Activated CD4-positive, alpha-beta T cell treated with anti-CD3 and anti-CD28 coated beads, Interleukin-2, amount 10 ng/mL, durations not matched to agents 7 days and 5 days (primary cell): Measurements from ENCODE around the gene PLCG2. TPM values are rescaled to one million over a fixed set of nuclear protein-coding genes. Genes with fewer than 3 reads are reported as not detected.

Source experiments
- CTCF ChIA-PET: fragments of 350-600 bp; sonication (Branson Sonifier 250); formaldehyde crosslinking; loops from one replicate; lab custom pipeline; 2021; ENCODE audit warnings: antibody characterized with exemption; lab: Charles Lee
- POLR2A ChIA-PET: fragments of 350-600 bp; sonication (Branson Sonifier 250); formaldehyde crosslinking; loops from one replicate; lab custom pipeline; 2021; ENCODE audit warnings: antibody characterized with exemption; lab: Charles Lee
- DNase-seq: peaks from one replicate; pipeline ENCODE4 v3.0.0-alpha.2; 2020
- H3K27ac Mint-ChIP-seq: one replicate; pipeline ENCODE4 v1.8.0; 2021; ENCODE audit warnings: mild to moderate bottlenecking, moderate library complexity, mixed read lengths
- H3K27me3 Mint-ChIP-seq: one replicate; pipeline ENCODE4 v1.8.0; 2021; ENCODE audit warnings: mixed read lengths
- H3K36me3 Mint-ChIP-seq: one replicate; pipeline ENCODE4 v1.8.0; 2021; ENCODE audit warnings: low read depth, mixed read lengths
- H3K4me1 Mint-ChIP-seq: one replicate; pipeline ENCODE4 v1.8.0; 2021; ENCODE audit warnings: mixed read lengths
- H3K4me3 Mint-ChIP-seq: one replicate; pipeline ENCODE4 v1.8.0; 2021; ENCODE audit warnings: mild to moderate bottlenecking, moderate library complexity, mixed read lengths
- H3K9me3 Mint-ChIP-seq: one replicate; pipeline ENCODE4 v1.8.0; 2021; ENCODE audit warnings: mixed read lengths
- total RNA-seq, 2 experiments: library from RNA; stranded (reverse); gene quantifications; one replicate each; pipeline ENCODE4 v1.2.3, GENCODE V29; 2021

PLCG2 gene
- total RNA-seq, 2 experiments from 2014 or later: 2.6 to 3.1 TPM

GRCh38 chr16:81907681-81908080, 128.6 kb downstream of the PLCG2 start:
- no peaks in the 10 kb centered on the region for H3K4me1 Mint-ChIP-seq
- CTCF ChIA-PET: interaction anchor here (0.7 kb wide), 1 partner anchor 630 kb away, joined by 3 read pairs; no protein-coding TSS in a partner anchor
- H3K9me3 Mint-ChIP-seq: peaks cover 3% of the 10 kb centered on the region
- H3K36me3 Mint-ChIP-seq: no peaks in the 10 kb centered on the region
- no peak overlapping the region for H3K27ac Mint-ChIP-seq
- no peak for DNase-seq
- H3K27me3 Mint-ChIP-seq: no peaks in the 10 kb centered on the region
- POLR2A ChIA-PET: no interaction called here
- H3K4me3 Mint-ChIP-seq: no peak overlapping the region

GRCh38 chr16:81908466-81909262, 129.6 kb downstream of the PLCG2 start:
- H3K36me3 Mint-ChIP-seq: no peaks in the 10 kb centered on the region
- H3K4me1 Mint-ChIP-seq: no peaks in the 10 kb centered on the region
- H3K27me3 Mint-ChIP-seq: no peaks in the 10 kb centered on the region
- ChIA-PET POLR2A (no interaction called here), CTCF (interaction anchor here (0.5 kb wide), 1 partner anchor 643 kb away, joined by 6 read pairs; no protein-coding TSS in a partner anchor)
- peaks cover 2% of the 10 kb centered on the region for H3K9me3 Mint-ChIP-seq
- H3K27ac Mint-ChIP-seq: no peak overlapping the region
- H3K4me3 Mint-ChIP-seq: no peak overlapping the region
- no peak for DNase-seq

- H3K9me3 Mint-ChIP-seq: no peaks in the 10 kb centered on the region
- H3K36me3 Mint-ChIP-seq: no peaks in the 10 kb centered on the region
- no peaks in the 10 kb centered on the region for H3K27me3 Mint-ChIP-seq
- H3K4me1 Mint-ChIP-seq: no peaks in the 10 kb centered on the region
- no peak overlapping the region for H3K27ac Mint-ChIP-seq
- ChIA-PET CTCF (no interaction called here), POLR2A (no interaction called here)
- no peak overlapping the region for H3K4me3 Mint-ChIP-seq
- DNase-seq: no peak
Observed at GRCh38 chr16:81910366-81910885, 131.3 kb downstream of the PLCG2 start.

GRCh38 chr16:81912395-81912794, 133.3 kb downstream of the PLCG2 start:
- H3K27ac Mint-ChIP-seq: no peak overlapping the region
- POLR2A ChIA-PET: no interaction called here

GRCh38 chr16:81913222-81913621, 134.1 kb downstream of the PLCG2 start:
- no peaks in the 10 kb centered on the region for H3K9me3 Mint-ChIP-seq

More at GRCh38 chr16:81912395-81912794, 133.3 kb downstream of the PLCG2 start:
- no peak for DNase-seq
- H3K27me3 Mint-ChIP-seq: no peaks in the 10 kb centered on the region
- no peaks in the 10 kb centered on the region for H3K36me3 Mint-ChIP-seq
- H3K9me3 Mint-ChIP-seq: no peaks in the 10 kb centered on the region
- CTCF ChIA-PET: no interaction called here
- no peak overlapping the region for H3K4me3 Mint-ChIP-seq
- no peaks in the 10 kb centered on the region for H3K4me1 Mint-ChIP-seq

GRCh38 chr16:81917375-81917774, 138.3 kb downstream of the PLCG2 start:
- H3K36me3 Mint-ChIP-seq: no peaks in the 10 kb centered on the region
- H3K27me3 Mint-ChIP-seq: no peaks in the 10 kb centered on the region
- no peak overlapping the region for H3K27ac Mint-ChIP-seq
- ChIA-PET CTCF (no interaction called here), POLR2A (no interaction called here)
- no peaks in the 10 kb centered on the region for H3K4me1 Mint-ChIP-seq
- no peaks in the 10 kb centered on the region for H3K9me3 Mint-ChIP-seq
- DNase-seq: no peak
- no peak overlapping the region for H3K4me3 Mint-ChIP-seq

More at GRCh38 chr16:81913222-81913621, 134.1 kb downstream of the PLCG2 start:
- no peaks in the 10 kb centered on the region for H3K27me3 Mint-ChIP-seq
- no peak overlapping the region for H3K27ac Mint-ChIP-seq
- POLR2A ChIA-PET: no interaction called here
- no peak overlapping the region for H3K4me3 Mint-ChIP-seq
- CTCF ChIA-PET: no interaction called here
- no peaks in the 10 kb centered on the region for H3K4me1 Mint-ChIP-seq
- no peak for DNase-seq
- no peaks in the 10 kb centered on the region for H3K36me3 Mint-ChIP-seq

- no peaks in the 10 kb centered on the region for H3K4me1 Mint-ChIP-seq
- no peak for DNase-seq
- no peak overlapping the region for H3K27ac Mint-ChIP-seq
- no peaks in the 10 kb centered on the region for H3K36me3 Mint-ChIP-seq
- no peaks in the 10 kb centered on the region for H3K27me3 Mint-ChIP-seq
- no peaks in the 10 kb centered on the region for H3K9me3 Mint-ChIP-seq
- H3K4me3 Mint-ChIP-seq: no peak overlapping the region
- ChIA-PET CTCF (interaction anchor here (0.7 kb wide), 1 partner anchor 1394 kb away, joined by 3 read pairs; no protein-coding TSS in a partner anchor), POLR2A (no interaction called here)
Observed at GRCh38 chr16:81918927-81919326, 139.8 kb downstream of the PLCG2 start.

- CTCF ChIA-PET: no interaction called here
- Mint-ChIP-seq H3K9me3 (no peaks in the 10 kb centered on the region), H3K36me3 (no peaks in the 10 kb centered on the region), H3K4me3 (no peak overlapping the region), H3K27ac (no peak overlapping the region), H3K4me1 (no peaks in the 10 kb centered on the region), H3K27me3 (no peaks in the 10 kb centered on the region)
- POLR2A ChIA-PET: no interaction called here
- no peak for DNase-seq
Observed at GRCh38 chr16:81920498-81920897, 141.4 kb downstream of the PLCG2 start.

- Mint-ChIP-seq H3K4me3 (no peak overlapping the region), H3K9me3 (no peaks in the 10 kb centered on the region), H3K27ac (no peak overlapping the region), H3K4me1 (no peaks in the 10 kb centered on the region), H3K36me3 (no peaks in the 10 kb centered on the region), H3K27me3 (no peaks in the 10 kb centered on the region)
- ChIA-PET POLR2A (no interaction called here), CTCF (no interaction called here)
- no peak for DNase-seq
Observed at GRCh38 chr16:81921085-81921814, 142.2 kb downstream of the PLCG2 start.

GRCh38 chr16:81921843-81922584, 142.9 kb downstream of the PLCG2 start:
- Mint-ChIP-seq H3K9me3 (no peaks in the 10 kb centered on the region), H3K4me1 (no peaks in the 10 kb centered on the region), H3K27ac (no peak overlapping the region), H3K27me3 (no peaks in the 10 kb centered on the region), H3K36me3 (no peaks in the 10 kb centered on the region), H3K4me3 (no peak overlapping the region)
- POLR2A ChIA-PET: no interaction called here
- DNase-seq: no peak
- CTCF ChIA-PET: interaction anchor here (0.9 kb wide), 1 partner anchor 12 kb away, joined by 3 read pairs; no protein-coding TSS in a partner anchor

GRCh38 chr16:81923296-81923695, 144.2 kb downstream of the PLCG2 start:
- Mint-ChIP-seq H3K27me3 (no peaks in the 10 kb centered on the region), H3K36me3 (no peaks in the 10 kb centered on the region), H3K4me1 (no peaks in the 10 kb centered on the region), H3K27ac (no peak overlapping the region), H3K9me3 (no peaks in the 10 kb centered on the region), H3K4me3 (no peak overlapping the region)
- DNase-seq: no peak
- POLR2A ChIA-PET: no interaction called here
- CTCF ChIA-PET: interaction anchor here (0.6 to 0.9 kb wide), 2 partner anchors 8 to 11 kb away, joined by 3 read pairs; no protein-coding TSS in a partner anchor

GRCh38 chr16:81925016-81925415, 145.9 kb downstream of the PLCG2 start:
- H3K27me3 Mint-ChIP-seq: no peaks in the 10 kb centered on the region
- peaks cover 5% of the 10 kb centered on the region for H3K4me1 Mint-ChIP-seq
- no peak overlapping the region for H3K27ac Mint-ChIP-seq
- no peaks in the 10 kb centered on the region for H3K36me3 Mint-ChIP-seq
- CTCF ChIA-PET: no interaction called here
- no peak overlapping the region for H3K4me3 Mint-ChIP-seq
- no peak for DNase-seq
- POLR2A ChIA-PET: no interaction called here
- H3K9me3 Mint-ChIP-seq: no peaks in the 10 kb centered on the region
